Smooth muscle cell (in vitro differentiated cells): ENCODE results near the gene PDE4A. TPM values are rescaled to one million over a fixed set of nuclear protein-coding genes. Genes with fewer than 3 reads are reported as not detected.

Experiments
- DNase-seq: peaks from one replicate; lab custom pipeline; 2025; ENCODE audit not compliant: unreplicated experiment; lab: John Stamatoyannopoulos, UW
- H2AFZ ChIP-seq: fragments of 200-600 bp; sonication (generic); 2 replicates; pipeline ENCODE4 v1.6.0; 2016; ENCODE audit warnings: antibody characterized with exemption, low read depth, mild to moderate bottlenecking
- H3F3A ChIP-seq: fragments of 200-600 bp; sonication (generic); 2 replicates; pipeline ENCODE4 v1.6.0; 2017; ENCODE audit warnings: antibody characterized with exemption, low read depth
- H3K27ac ChIP-seq: fragments of 200-600 bp; sonication (generic); 2 replicates; pipeline ENCODE4 v1.5.1; 2016; ENCODE audit warnings: low read depth, mild to moderate bottlenecking
- H3K27me3 ChIP-seq: fragments of 200-600 bp; sonication (generic); 2 replicates; pipeline ENCODE4 v1.6.1; 2016; ENCODE audit warnings: low read depth, mild to moderate bottlenecking
- H3K36me3 ChIP-seq: fragments of 200-600 bp; sonication (generic); 2 replicates; pipeline ENCODE4 v1.5.1; 2016; ENCODE audit warnings: low read depth
- H3K4me1 ChIP-seq: fragments of 200-600 bp; sonication (generic); 2 replicates; pipeline ENCODE4 v1.5.1; 2016; ENCODE audit warnings: low read depth
- H3K4me2 ChIP-seq: fragments of 200-600 bp; sonication (generic); 2 replicates; pipeline ENCODE4 v1.6.0; 2016; ENCODE audit warnings: mild to moderate bottlenecking
- H3K4me3 ChIP-seq: fragments of 200-600 bp; sonication (generic); 2 replicates; pipeline ENCODE4 v1.5.1; 2016; ENCODE audit warnings: mild to moderate bottlenecking
- H3K79me2 ChIP-seq: fragments of 200-600 bp; sonication (generic); 2 replicates; pipeline ENCODE4 v1.6.0; 2016; ENCODE audit warnings: low read depth, mild to moderate bottlenecking
- H3K9ac ChIP-seq: fragments of 200-600 bp; sonication (generic); 2 replicates; pipeline ENCODE4 v1.6.0; 2016; ENCODE audit warnings: low read depth
- H3K9me3 ChIP-seq: fragments of 200-600 bp; sonication (generic); replicated peaks from 2 replicates; pipeline ENCODE4 v1.5.1; 2016; ENCODE audit warnings: low read depth
- H4K20me1 ChIP-seq: fragments of 200-600 bp; sonication (generic); 2 replicates; pipeline ENCODE4 v1.6.0; 2016; ENCODE audit warnings: low read depth
- WGBS: methylation state at CpG from one replicate; pipeline ENCODE4 v1.1.7; 2016; ENCODE audit warnings: low lambda C conversion rate; 5-methylcytosine and 5-hydroxymethylcytosine counted together
- polyA plus RNA-seq: library from polyadenylated mRNA; unstranded; fragments of >200 nt; fragmentation: Nextera tagmentation; extraction: Ambion mirVana; gene quantifications from 2 replicates; pipeline ENCODE4 v1.2.1, GENCODE V29; 2016
- total RNA-seq: library from RNA; depleted of rRNA; stranded (reverse); fragments of >200 nt; gene quantifications from 2 replicates; pipeline ENCODE4 v1.2.3, GENCODE V29; 2014
- TF ChIP-seq, protein P1 (sequence below): fragments of 200-600 bp; sonication (generic); IDR thresholded peaks from 2 replicates; pipeline ENCODE4 v1.5.1; 2017; ENCODE audit warnings: borderline replicate concordance, mild to moderate bottlenecking, antibody characterized with exemption; ENCODE audit not compliant: insufficient read depth, poor library complexity, severe bottlenecking

Gene PDE4A
- total and polyA plus RNA-seq, 2 experiments from 2014 or later, result 2.7 to 16.4 TPM

DNA sequence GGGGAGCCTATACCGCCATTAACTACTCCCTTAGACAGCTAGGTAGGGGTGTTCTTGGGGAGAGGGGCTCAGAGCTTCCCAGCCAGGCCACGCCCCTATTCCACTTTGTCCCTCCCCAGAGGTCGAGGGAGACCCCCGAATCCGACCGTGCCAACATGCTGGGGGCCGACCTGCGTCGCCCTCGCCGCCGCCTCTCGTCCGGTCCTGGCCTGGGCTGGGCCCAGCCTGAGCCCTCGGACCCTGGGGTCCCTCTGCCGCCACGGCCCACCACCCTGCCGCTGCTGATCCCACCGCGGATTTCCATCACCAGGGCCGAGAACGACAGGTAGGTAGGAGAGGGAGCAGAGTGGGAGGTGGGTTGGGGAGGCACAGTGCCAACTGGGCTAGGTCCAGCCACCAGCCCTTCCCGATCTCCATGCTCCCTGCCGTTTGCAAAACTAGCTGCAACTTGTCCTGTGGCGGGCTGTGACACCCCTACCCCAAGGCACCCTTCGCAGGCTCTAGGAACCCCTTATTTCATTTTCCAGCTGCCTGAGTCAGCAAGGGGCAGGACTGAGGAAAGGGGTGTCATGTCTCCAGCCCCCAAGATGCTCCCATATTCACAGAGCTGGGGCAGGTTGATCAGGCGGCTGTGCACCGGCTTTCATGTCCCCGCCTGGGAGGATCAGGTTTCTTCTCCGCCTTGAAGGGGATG, 2.6 kb upstream of the PDE4A start:
- no peak overlapping the region for H3K4me2 ChIP-seq

DNA sequence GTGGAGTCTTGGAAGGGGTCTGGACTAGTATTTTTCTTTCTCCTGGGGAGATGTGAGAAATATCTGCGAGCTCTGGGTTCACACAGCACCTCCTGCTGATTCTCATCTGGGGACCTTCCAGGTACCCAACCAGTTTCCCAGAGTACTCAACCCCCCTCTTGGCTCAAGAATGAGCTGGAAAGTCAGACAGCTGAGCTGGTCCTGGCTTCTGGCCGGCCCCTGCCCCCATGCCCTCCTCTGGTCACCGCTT, 2.2 kb upstream of the PDE4A start:
- Histone ChIP-seq H3K4me2 (no peak overlapping the region), H3F3A (peaks cover 4% of the 10 kb centered on the region), H3K27me3 (peaks cover 59% of the 10 kb centered on the region), H3K4me1 (peaks cover 14% of the 10 kb centered on the region), H2AFZ (no peak overlapping the region), H4K20me1 (no peaks in the 10 kb centered on the region), H3K27ac (no peak overlapping the region), H3K36me3 (no peaks in the 10 kb centered on the region), H3K9me3 (no peaks in the 10 kb centered on the region), H3K9ac (no peak overlapping the region), H3K4me3 (no peak overlapping the region), H3K79me2 (no peaks in the 10 kb centered on the region)
- TF ChIP-seq, protein P1, sequence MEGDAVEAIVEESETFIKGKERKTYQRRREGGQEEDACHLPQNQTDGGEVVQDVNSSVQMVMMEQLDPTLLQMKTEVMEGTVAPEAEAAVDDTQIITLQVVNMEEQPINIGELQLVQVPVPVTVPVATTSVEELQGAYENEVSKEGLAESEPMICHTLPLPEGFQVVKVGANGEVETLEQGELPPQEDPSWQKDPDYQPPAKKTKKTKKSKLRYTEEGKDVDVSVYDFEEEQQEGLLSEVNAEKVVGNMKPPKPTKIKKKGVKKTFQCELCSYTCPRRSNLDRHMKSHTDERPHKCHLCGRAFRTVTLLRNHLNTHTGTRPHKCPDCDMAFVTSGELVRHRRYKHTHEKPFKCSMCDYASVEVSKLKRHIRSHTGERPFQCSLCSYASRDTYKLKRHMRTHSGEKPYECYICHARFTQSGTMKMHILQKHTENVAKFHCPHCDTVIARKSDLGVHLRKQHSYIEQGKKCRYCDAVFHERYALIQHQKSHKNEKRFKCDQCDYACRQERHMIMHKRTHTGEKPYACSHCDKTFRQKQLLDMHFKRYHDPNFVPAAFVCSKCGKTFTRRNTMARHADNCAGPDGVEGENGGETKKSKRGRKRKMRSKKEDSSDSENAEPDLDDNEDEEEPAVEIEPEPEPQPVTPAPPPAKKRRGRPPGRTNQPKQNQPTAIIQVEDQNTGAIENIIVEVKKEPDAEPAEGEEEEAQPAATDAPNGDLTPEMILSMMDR, result no peak
- 13% methylated on average over 1 of the region's 3 CpGs for WGBS
- DNase-seq, result no peak

More for the DNA sequence above, 2.6 kb upstream of the PDE4A start:
- H3K79me2 ChIP-seq, result no peaks in the 10 kb centered on the region
- no peaks in the 10 kb centered on the region for H3K9me3 ChIP-seq
- peaks cover 14% of the 10 kb centered on the region for H3K4me1 ChIP-seq
- peaks cover 58% of the 10 kb centered on the region for H3K27me3 ChIP-seq
- H4K20me1 ChIP-seq, result no peaks in the 10 kb centered on the region
- DNase-seq, result no peak
- no peak overlapping the region for H2AFZ ChIP-seq
- no peak overlapping the region for H3K4me3 ChIP-seq
- H3K27ac ChIP-seq, result no peak overlapping the region
- TF ChIP-seq, protein P1, result no peak
- H3K36me3 ChIP-seq, result no peaks in the 10 kb centered on the region
- H3F3A ChIP-seq, result peaks cover 4% of the 10 kb centered on the region
- no peak overlapping the region for H3K9ac ChIP-seq
- WGBS, result 42% methylated on average over 30 of the region's 30 CpGs

- H3K4me1 ChIP-seq, result peaks cover 14% of the 10 kb centered on the region
- H2AFZ ChIP-seq, result no peak overlapping the region
- 6% methylated on average over 21 of the region's 32 CpGs for WGBS
- no peak overlapping the region for H3K9ac ChIP-seq
- H3K4me3 ChIP-seq, result peak overlapping the region; percentile 32
- H3K79me2 ChIP-seq, result no peaks in the 10 kb centered on the region
- TF ChIP-seq, protein P1, result no peak
- H3K27ac ChIP-seq, result no peak overlapping the region
- no peaks in the 10 kb centered on the region for H4K20me1 ChIP-seq
- peaks cover 4% of the 10 kb centered on the region for H3F3A ChIP-seq
- DNase-seq, result no peak
- peaks cover 63% of the 10 kb centered on the region for H3K27me3 ChIP-seq
- H3K36me3 ChIP-seq, result no peaks in the 10 kb centered on the region
- H3K9me3 ChIP-seq, result no peaks in the 10 kb centered on the region
- peak overlapping the region; percentile 81 for H3K4me2 ChIP-seq
These were observed 1.7 kb upstream of the PDE4A start for GRCh38 chr19:10418485-10419199.
